Cortex of kidney (tissue), 1 donor: Measurements from ENCODE around the gene GCK.

Experiments used
- DNase-seq: peaks from one replicate; lab custom pipeline; 2025; lab: John Stamatoyannopoulos, UW

GCK gene

GRCh38 chr7:44117801-44118429 lies 71.3 kb downstream of the GCK start:
- DNase-seq, result no peak

- DNase-seq, result no peak
Measured at GRCh38 chr7:44116789-44117666, 72.2 kb downstream of the GCK start.

DNA sequence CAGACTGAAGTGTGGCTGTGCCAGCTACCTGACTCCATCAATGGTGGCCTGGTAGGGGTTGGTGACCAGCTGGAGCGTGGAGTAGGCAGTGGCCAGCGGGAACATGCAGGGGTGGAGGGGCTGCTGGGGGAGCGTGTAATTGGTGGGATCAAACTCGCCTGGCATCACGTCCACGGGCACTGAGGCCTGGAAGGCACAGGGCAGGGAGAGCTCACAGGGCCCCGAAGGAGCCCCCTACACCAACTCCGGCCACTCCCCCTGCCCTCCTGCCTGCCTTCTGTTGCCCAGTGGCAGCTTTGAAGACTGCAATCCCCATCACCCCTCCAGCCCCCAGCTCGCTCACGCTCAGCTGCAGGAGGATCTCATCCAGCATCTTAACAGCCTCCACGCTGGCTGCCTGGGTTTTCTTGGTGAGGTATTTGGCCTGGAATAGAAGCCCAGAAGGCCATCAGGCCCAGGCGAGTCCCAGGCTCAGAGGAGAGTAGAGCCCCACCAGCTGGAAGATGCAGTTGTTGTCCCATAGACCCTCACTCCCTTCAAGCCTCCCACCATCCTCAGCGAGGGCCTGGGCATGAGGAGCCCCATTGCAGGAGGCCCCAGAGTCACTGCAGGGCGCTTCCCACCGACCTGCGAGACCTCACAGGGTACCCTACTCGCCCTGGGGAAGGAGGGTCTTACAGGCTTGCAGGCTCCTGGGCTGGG lies 73.0 kb downstream of the GCK start:
- no peak for DNase-seq

DNA sequence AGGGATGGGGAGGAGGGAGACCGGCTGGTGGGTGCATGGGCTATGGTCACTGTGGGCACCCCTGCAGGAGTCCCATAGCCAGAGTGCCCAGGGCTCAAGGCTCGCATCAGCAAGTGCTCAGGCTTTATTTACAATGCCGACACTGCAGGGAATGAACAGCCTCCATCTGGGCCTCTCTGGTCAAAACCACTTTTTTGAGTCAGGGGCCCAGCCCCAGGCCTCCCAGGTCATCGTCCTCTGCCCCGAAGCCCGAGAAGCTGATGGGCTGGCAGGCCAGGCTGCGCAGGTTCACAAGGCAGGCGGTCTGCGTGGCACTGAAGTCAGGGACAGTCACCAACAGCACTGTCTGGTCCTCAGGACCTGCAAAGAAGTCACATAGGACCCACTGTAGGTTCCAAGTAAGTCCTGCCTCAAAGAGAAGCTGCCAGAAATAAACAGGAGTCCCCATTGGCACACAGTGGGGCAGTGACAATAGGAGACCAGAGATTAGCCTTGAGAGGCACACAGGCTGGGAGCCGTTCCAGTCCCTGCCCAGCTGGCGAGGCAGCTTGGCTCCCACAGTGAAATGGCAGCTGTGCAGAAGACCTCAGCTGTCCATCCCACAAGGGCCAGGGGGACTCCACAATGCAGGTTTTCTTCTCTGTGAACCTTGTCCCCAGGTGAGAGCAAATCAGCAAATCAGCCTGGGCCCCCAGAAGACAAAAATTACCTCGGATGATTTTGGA lies 74.5 kb downstream of the GCK start:
- no peak for DNase-seq

GRCh38 chr7:44113764-44114354 lies 75.4 kb downstream of the GCK start:
- no peak for DNase-seq

DNA sequence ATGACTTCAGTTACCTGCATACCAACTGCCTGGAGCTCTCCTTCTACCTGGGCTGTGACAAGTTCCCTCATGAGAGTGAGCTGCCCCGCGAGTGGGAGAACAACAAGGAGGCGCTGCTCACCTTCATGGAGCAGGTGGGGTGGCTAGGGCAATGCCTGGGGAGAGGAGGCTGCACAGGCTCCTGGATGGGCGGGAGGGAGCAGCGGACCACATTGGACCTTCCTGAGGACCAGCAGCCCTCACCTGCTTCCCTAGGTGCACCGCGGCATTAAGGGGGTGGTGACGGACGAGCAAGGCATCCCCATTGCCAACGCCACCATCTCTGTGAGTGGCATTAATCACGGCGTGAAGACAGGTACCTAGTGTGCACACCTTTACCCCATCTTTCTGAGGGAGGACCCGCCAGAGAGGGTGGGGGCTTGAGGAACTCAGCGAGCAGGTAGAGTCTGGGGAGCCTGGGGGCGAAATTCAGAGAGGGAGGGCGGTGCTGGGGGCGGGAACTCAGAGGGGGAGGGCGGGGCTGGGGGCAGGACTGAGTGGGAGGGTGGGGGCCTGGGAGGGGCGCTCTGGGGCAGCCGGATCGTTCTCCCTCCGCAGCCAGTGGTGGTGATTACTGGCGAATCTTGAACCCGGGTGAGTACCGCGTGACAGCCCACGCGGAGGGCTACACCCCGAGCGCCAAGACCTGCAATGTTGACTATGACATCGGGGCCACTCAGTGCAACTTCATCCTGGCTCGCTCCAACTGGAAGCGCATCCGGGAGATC lies 76.1 kb downstream of the GCK start:
- DNase-seq, result no peak

DNA sequence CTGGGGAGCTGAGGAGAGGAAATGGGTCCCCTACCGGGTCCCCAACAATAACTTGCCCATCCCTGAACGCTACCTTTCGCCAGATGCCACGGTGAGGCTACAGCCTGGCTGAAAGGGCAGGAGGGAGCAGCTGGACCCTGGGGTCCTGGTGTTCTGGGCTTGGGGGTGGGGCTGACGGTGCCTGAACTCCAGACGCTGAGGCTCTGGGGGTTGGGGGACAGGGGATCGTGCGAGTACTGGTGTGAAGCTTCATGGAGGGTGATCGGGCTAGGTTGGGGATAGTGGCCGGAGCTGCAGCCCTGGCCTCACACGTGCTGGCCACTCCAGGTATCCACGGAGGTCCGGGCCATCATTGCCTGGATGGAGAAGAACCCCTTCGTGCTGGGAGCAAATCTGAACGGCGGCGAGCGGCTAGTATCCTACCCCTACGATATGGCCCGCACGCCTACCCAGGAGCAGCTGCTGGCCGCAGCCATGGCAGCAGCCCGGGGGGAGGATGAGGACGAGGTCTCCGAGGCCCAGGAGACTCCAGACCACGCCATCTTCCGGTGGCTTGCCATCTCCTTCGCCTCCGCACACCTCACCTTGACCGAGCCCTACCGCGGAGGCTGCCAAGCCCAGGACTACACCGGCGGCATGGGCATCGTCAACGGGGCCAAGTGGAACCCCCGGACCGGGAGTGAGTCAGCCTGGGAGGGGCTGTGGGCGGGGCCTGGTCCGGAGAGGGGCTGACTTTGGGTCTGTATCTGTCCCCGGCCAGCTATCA lies 76.8 kb downstream of the GCK start:
- no peak for DNase-seq

DNA sequence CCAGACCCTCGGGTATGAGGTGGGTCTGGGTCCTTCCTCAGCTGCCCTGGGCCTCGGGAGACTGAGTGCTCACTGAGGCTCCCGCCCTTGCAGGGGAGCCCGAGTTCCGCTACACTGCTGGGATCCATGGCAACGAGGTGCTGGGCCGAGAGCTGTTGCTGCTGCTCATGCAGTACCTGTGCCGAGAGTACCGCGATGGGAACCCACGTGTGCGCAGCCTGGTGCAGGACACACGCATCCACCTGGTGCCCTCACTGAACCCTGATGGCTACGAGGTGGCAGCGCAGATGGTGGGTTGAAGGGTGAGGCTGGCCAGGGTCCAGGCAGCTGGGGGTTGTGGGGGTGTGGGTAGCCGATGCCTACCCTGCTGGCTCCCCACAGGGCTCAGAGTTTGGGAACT lies 77.5 kb downstream of the GCK start:
- DNase-seq, result no peak

DNA sequence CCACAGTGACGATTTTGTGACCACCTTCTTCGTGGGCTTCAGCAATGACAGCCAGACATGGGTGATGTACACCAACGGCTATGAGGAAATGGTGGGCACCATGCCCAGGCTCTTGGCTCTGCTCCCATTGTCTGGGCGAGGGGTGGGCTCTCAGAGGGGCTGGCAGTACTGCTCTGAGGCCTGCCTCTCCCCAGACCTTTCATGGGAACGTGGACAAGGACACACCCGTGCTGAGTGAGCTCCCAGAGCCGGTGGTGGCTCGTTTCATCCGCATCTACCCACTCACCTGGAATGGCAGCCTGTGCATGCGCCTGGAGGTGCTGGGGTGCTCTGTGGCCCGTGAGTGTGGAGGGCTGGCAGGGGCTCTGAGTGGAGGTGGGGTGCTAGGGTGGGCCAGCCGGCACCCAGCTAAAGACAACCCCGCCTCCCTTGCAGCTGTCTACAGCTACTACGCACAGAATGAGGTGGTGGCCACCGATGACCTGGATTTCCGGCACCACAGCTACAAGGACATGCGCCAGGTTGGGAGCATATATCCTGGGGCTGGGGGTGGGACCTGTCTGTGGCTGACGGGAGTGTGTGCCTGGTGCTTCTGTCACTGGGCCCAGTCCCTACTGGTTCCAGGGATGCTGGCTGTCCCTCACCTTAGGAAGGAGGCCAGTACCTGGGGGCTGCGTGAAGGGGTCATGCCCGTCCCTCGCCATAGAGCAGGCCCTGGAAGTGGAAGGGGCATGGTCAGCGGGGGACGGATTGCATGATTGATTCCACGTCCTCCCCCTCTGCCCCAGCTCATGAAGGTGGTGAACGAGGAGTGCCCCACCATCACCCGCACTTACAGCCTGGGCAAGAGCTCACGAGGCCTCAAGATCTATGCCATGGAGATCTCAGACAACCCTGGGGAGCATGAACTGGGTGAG lies 78.3 kb downstream of the GCK start:
- DNase-seq, result no peak

- no peak for DNase-seq
Measured at GRCh38 chr7:44109991-44110390, 79.2 kb downstream of the GCK start.

- DNase-seq, result no peak
Measured at GRCh38 chr7:44108768-44109750, 80.2 kb downstream of the GCK start.

DNA sequence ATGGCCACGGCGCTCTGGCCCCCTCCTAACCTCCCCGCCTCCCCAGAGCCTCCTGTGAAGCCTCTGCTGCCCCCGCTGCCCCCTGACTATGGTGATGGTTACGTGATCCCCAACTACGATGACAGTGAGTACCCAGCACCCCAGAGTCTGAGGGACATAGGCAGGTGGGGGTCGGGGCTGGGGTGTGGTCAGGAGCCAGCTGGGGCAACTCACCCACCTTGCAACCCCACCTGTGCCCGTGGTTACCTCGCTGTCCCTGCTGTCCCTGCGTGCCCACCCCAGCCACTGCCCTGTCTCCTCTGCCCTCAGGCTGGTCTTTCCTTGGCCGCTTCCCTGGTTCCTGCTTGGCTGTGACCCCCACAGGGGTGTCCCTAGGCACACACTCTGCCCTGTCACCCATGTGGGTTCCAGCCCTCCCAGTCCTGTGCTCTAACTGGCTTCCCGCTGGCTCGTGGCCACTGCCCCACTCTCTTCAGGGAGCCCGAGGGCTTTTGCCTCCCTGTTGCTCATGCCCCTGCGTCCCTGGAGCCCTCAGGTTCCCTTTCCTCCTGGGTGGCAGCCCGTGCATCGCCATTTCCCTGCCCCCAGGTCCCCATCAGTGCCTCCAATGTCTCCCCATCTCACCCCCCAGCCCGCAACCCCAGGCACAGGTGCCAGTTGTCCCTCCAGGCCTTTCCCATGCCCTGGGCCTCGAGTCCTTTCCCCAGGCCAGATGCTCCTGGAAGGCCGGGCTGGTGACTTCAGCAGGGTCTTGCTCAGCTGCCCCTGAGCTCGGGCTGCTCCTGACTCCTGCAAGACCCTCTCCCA lies 81.1 kb downstream of the GCK start:
- no peak for DNase-seq

- no peak for DNase-seq
Measured at GRCh38 chr7:44107116-44107960, 81.9 kb downstream of the GCK start.

DNA sequence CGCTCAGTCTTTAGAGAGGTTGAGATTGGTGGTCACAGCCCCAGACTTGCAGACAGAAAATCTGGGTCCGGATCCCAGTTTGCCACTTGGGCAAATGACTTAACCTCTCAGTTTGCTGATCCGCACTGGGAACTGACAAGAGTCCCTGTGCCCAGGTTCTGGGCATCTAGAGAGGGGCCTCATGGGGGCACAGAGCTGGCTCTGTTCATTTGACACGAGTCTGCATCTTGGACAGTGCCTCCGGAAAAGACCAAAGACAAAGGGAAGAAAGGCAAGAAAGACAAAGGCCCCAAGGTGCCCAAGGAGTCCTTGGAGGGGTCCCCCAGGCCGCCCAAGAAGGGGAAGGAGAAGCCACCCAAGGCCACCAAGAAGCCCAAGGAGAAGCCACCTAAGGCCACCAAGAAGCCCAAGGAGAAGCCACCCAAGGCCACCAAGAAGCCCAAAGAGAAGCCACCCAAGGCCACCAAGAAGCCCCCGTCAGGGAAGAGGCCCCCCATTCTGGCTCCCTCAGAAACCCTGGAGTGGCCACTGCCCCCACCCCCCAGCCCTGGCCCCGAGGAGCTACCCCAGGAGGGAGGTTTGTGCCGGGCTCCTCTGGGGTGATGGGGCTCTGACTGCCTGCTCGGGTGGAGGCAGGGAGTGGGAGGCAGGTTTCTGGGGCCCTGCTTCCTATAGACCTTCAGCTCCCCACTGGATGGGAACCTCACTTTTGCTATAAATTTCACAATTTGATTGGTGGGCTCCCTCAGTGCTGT lies 82.8 kb downstream of the GCK start:
- no peak for DNase-seq

- DNase-seq, result no peak
Measured at GRCh38 chr7:44105832-44106231, 83.4 kb downstream of the GCK start.
